HG02763 (cell line): Measurements from ENCODE around the gene OGG1.
A peak's percentile ranks its signal among the peaks of the same experiment; 100 is the strongest.
"Not testable (repeated sequence)": the region's sequence is repeated elsewhere in the genome, so short reads cannot be mapped to it uniquely, and the experiment has no call there.

Experiments used
- ATAC-seq: cut with Tn5 transposase; IDR thresholded peaks from one replicate; pipeline ENCODE4 v1.9.1; 2021; ENCODE audit warnings: mild to moderate bottlenecking, moderate library complexity; ENCODE audit not compliant: unreplicated experiment

The OGG1 gene

DNA sequence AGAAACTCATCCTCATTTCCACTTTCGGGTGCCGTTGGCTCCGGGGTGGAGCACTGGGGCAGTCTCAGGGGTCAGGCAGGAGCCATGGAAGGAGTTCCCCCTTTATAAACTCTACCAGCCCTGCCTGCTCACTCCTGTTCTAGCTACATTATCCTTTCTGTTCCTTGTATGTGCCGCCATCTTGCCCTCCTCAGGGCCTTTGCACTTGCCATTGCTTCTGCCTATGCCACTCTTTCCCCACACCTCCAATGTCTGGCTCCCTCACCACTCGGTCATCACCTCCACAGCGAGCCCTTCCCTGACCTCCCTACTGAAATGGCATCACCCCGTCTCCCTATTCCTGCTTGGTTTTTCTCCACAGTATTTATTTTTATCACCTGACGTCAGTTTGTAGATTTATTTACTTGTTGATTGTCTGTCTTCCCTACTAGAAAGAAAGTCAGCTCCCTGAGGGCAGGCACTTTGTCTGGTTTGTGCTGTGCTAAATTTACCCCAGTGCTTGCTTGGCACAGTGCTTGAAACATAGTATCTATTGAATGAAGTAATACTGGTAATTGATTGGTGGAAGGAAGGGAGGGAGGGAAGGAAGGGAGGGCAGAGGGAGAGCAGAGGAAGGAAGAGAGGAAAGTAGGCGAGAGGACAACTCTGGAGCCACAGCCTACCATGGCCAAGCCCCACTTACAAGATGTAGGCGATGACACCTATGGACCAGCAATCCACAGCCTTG lies 11.2 kb downstream of the OGG1 start:
- ATAC-seq = no peak

GRCh38 chr3:9761919-9762318 lies 12.2 kb downstream of the OGG1 start:
- no peak for ATAC-seq

- no peak for ATAC-seq
These were observed 13.1 kb downstream of the OGG1 start for GRCh38 chr3:9762871-9763270.

DNA sequence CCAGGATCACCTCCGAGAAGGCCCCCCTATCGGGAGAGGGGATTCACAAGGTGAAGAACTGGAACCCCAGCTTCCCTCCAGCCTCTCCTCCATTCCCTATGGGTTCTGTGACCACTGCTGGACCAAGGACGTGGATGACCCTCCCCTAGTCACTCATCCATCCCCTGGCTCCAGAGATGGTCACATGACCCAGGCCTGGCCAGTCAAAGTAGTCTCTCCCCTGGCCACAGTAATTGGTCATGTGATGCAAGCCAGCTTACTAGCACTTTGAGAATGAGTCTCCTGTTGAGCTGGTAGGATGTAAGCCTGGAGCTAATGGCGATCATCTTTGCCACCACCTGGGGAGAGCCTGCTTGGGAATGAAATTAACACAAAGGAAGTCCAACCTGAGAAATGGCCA lies 16.1 kb downstream of the OGG1 start:
- ATAC-seq = no peak

DNA sequence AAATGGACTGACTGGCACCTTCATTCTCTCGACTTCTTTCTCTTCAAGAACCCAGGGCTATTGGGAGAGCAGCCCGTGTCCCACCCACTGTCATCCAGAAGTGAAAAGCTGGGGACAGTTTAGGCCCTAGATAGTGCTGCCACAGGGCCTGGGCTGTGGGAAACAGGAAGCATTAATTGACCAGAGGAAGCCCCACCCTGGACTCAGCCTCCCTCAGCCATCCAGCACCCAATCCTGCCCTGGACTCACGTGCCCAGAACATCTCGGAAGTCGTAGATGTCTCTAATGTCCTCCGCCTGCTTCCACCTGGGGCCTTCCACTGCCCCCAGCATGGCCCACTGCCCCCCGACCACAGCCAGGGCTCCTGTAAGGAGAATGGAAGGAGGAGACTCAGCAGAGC lies 17.7 kb downstream of the OGG1 start:
- no peak for ATAC-seq

GRCh38 chr3:9768141-9768775 lies 18.5 kb downstream of the OGG1 start:
- ATAC-seq = no peak

- ATAC-seq = no peak
These were observed 19.3 kb downstream of the OGG1 start for GRCh38 chr3:9769012-9769411.

DNA sequence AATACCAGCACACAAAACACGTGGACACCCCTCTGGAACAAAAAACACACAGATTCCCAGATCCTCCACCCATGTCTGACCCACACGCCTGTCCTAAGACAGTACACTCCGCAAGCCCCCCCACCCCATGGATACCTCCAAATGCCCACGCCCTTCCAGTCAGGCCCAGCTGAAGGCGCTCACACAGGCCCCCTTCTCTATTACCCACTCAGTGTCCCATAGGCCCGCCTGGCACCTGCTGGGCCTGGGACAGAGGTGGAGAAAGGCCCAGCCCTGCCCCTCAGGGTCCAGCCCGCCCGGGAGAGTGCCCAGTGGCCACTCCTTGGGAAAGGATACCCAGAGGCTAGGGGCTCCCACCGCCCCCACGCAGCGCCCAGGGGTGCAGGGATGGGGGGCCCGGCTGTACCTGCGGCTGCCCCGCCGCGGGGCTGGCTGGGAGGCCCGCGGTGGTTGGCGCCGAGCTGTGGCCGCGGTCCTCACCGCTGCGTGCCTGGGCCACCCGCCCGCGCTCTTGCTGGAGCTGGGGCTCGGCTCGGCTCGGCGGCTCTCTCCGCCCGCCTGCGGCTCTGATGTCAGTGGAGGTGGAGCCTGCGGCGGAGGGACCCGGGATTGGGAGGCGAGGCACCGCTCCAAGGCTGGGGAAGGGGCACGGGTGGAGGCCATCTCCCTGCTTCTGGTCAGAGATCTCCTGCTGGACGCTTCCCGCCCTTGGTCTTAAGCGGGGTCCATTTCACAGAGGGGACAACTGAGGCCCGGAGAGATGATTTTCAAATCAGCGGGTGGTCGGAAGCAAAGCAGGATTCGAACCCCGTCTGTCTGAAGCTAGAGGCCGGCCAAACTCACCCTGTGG lies 19.9 kb downstream of the OGG1 start, which contains the start of gene CAMK1:
Gene CAMK1 (minus strand): TSS at position 522 of the 850 bp plus-strand sequence. CDS start 2,198 bp downstream, outside the sequence.
- peak; percentile 45 for ATAC-seq

DNA sequence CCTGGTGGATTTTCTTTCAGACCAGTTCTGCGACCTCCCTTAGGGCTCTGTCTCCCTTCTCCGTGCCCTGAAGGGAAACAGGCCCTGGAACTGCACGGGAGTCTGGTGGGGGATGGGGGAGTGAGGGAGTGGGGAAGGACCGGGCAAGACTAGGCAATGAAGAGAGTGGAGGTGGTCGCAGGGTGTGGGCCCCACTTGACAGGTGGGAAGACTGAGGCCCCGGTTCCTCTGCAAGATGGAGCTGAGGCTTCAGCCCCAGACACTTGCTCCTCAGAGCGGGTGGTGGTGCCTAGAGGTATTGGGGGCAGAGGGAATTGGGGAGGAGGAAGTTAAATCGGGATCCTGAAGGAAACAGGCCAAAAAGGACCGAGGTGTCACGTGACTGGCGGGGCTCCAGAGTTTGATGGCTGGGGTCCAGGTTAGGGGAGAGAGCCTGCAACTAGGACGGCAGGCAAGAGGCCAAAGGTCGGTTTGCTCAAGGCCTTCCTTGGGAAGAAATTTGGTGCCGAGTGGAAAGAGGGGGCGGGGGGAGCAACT lies 20.6 kb downstream of the OGG1 start:
- no peak for ATAC-seq

DNA sequence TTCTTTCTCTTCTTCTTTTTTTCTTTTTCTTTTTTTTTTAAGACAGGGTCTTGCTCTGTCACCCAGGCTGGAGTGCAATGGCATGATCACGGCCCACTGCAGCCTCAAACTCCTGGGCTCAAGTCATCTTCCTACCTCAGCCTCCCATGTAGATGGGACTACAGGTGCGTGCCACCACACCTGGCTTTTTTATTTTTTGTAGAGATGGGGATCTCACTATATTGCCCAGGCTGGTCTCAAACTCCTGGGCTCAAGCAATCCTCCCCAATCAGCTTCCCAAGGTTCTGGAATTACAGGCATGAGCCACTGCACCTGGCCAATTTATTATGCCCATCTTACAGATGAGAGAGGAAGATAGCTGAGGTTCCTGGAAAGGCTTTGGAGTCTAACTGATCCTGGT lies 21.3 kb downstream of the OGG1 start:
- ATAC-seq = not testable (repeated sequence)

DNA sequence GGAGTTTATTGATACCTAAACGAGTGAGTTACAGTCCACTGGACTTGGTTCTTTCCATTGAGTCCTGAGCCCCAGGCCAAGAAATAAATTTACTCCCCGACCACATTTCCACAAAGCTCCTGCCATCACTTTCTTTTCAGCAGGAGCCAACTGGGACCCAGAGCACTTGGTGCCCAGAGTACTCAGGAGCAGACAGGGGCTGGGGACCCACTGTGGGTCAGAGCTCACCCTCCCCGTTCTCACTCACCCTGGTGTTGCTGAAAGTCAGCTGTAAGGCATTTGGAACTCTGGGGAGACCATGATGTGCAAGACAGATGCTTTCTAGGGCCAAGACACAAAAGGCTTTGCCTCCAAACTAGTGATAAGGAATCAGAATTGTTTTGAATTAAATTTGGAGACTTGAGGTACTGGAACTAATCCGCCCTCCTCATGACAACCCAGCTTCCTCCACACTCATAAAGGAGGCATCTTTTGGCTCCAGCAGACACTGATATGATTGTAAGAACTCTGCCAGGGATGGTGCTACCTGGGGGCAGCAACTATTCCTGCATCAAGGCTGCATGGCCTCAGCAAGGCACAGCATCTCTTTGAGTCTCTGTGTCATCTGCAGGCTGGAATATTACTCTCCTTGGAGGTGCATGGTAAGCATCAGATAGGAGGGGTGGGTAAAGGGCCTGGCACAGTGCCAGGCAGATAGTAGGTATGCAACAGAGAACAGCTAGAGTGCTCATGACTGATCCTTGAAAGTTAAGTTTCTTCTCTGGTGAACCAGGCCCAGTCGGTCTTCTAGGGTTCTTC lies 27.3 kb downstream of the OGG1 start:
- ATAC-seq = no peak

- no peak for ATAC-seq
These were observed 27.9 kb downstream of the OGG1 start for GRCh38 chr3:9777694-9778021.

- no peak for ATAC-seq
These were observed 28.7 kb downstream of the OGG1 start for GRCh38 chr3:9778143-9779074.

DNA sequence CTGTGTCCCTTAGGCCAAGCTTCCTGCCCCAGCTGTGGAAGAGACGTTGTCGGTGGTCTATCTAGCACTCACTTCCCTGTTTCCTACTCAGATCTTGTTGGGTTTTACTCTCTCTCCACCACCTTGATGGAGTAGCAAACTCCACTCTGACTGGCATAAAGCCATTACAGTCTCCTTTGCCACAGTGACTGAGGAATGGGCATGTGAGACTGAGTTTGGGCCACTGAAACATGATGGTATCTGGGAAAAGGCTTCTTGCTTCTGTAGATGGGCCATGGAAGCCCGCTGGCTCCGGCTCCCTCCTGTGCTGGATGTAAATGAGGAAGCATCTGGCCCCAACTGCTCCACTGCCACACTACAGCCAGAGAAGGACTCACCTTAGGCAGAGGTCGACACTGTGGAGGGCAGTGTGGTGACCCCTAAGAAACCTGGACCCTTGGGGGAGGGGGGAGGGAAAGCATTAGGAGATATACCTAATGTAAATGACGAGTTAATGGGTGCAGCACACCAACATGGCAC lies 29.4 kb downstream of the OGG1 start:
- ATAC-seq = no peak

- peak; percentile 57 for ATAC-seq
These were observed 30.1 kb downstream of the OGG1 start for GRCh38 chr3:9779721-9780457.

- no peak for ATAC-seq
These were observed 30.7 kb downstream of the OGG1 start for GRCh38 chr3:9780458-9780812.

- no peak for ATAC-seq
These were observed 31.2 kb downstream of the OGG1 start for GRCh38 chr3:9780910-9781309.

- ATAC-seq = no peak
These were observed 31.8 kb downstream of the OGG1 start for GRCh38 chr3:9781551-9781950.
